GM23248 (cell line): Measurements from ENCODE around the gene EHBP1. TPM values are rescaled to one million over a fixed set of nuclear protein-coding genes. Genes with fewer than 3 reads are reported as not detected.

Experiments used
- DNase-seq: peaks from one replicate; pipeline ENCODE4 v3.0.0-alpha.2; 2015
- H2AFZ ChIP-seq: fragments of 200-600 bp; sonication (generic); 2 replicates; pipeline ENCODE4 v1.6.1; 2016; ENCODE audit warnings: antibody characterized with exemption
- H3F3A ChIP-seq: fragments of 200-600 bp; sonication (generic); 2 replicates; pipeline ENCODE4 v1.6.1; 2016; ENCODE audit warnings: mild to moderate bottlenecking, antibody characterized with exemption, mixed run types; ENCODE audit not compliant: insufficient read depth
- H3K27ac ChIP-seq: fragments of 200-600 bp; sonication (generic); 2 replicates; pipeline ENCODE4 v1.5.1; 2016; ENCODE audit warnings: mild to moderate bottlenecking
- H3K27me3 ChIP-seq: fragments of 200-600 bp; sonication (generic); replicated peaks from 2 replicates; pipeline ENCODE4 v1.6.1; 2016; ENCODE audit warnings: mild to moderate bottlenecking; ENCODE audit not compliant: insufficient read depth
- H3K36me3 ChIP-seq: fragments of 200-600 bp; sonication (generic); 2 replicates; pipeline ENCODE4 v1.6.1; 2016; ENCODE audit warnings: low read depth, mild to moderate bottlenecking
- H3K4me1 ChIP-seq: fragments of 200-600 bp; sonication (generic); 2 replicates; pipeline ENCODE4 v1.6.1; 2016; ENCODE audit warnings: mild to moderate bottlenecking; ENCODE audit not compliant: insufficient read depth
- H3K4me2 ChIP-seq: fragments of 200-600 bp; sonication (generic); one replicate; pipeline ENCODE4 v1.6.1; 2016; ENCODE audit warnings: mild to moderate bottlenecking; ENCODE audit not compliant: unreplicated experiment
- H3K4me3 ChIP-seq: fragments of 200-600 bp; sonication (generic); 2 replicates; pipeline ENCODE4 v1.5.1; 2016; ENCODE audit warnings: mild to moderate bottlenecking
- H3K79me2 ChIP-seq: fragments of 200-600 bp; sonication (generic); 2 replicates; pipeline ENCODE4 v1.6.1; 2016; ENCODE audit warnings: mild to moderate bottlenecking; ENCODE audit not compliant: insufficient read depth
- H3K9ac ChIP-seq: fragments of 200-600 bp; sonication (generic); 2 replicates; pipeline ENCODE4 v1.6.1; 2016; ENCODE audit warnings: mild to moderate bottlenecking
- H3K9me2 ChIP-seq: fragments of 200-600 bp; sonication (generic); 2 replicates; pipeline ENCODE4 v1.6.1; 2016; ENCODE audit warnings: mixed run types, mild to moderate bottlenecking, moderate library complexity; ENCODE audit not compliant: insufficient read depth
- H3K9me3 ChIP-seq: fragments of 200-600 bp; sonication (generic); one replicate; pipeline ENCODE4 v1.6.1; 2017; ENCODE audit warnings: low read depth
- H4K20me1 ChIP-seq: fragments of 200-600 bp; sonication (generic); 2 replicates; pipeline ENCODE4 v1.6.0; 2016; ENCODE audit not compliant: insufficient read depth
- EZH2 ChIP-seq: fragments of 200-600 bp; sonication (generic); IDR thresholded peaks from 2 replicates; pipeline ENCODE4 v1.6.1; 2018; ENCODE audit warnings: antibody characterized with exemption, mild to moderate bottlenecking; ENCODE audit not compliant: insufficient read depth, poor library complexity, severe bottlenecking
- EZH2phosphoT487 ChIP-seq: fragments of 200-600 bp; sonication (generic); IDR thresholded peaks from 2 replicates; pipeline ENCODE4 v1.6.1; 2018; ENCODE audit warnings: antibody characterized with exemption, moderate library complexity, mild to moderate bottlenecking, low read depth; ENCODE audit not compliant: insufficient read depth
- WGBS, 2 experiments: methylation state at CpG; one replicate each; pipeline ENCODE4 v1.1.6; 2015 to 2017; ENCODE audit warnings: low lambda C conversion rate in 2 of 2, low coverage in 1 of 2; ENCODE audit errors: missing lambda C conversion rate in 2 of 2; 5-methylcytosine and 5-hydroxymethylcytosine counted together
- in situ Hi-C: fragments of 300-500 bp; cut with MboI; formaldehyde crosslinking; loops from 2 replicates; pipeline ENCODE4 v1.15.0; 2020
- polyA plus RNA-seq: library from polyadenylated mRNA; unstranded; fragments of >200 nt; fragmentation: Nextera tagmentation; extraction: Ambion mirVana; gene quantifications from 2 replicates; pipeline ENCODE4 v1.2.1, GENCODE V29; 2016
- total RNA-seq: library from RNA; depleted of rRNA; stranded (reverse); fragments of >200 nt; shearing (Covaris generic); gene quantifications from 2 replicates; pipeline ENCODE4 v1.2.3, GENCODE V29; 2014

Gene EHBP1
- total and polyA plus RNA-seq, 2 experiments from 2014 or later = 41.3 to 56.8 TPM

GRCh38 chr2:63046552-63046951, 341.0 kb downstream of the EHBP1 start:
- no peaks in the 10 kb centered on the region for H3K79me2 ChIP-seq
- DNase-seq = no peak
- WGBS, 2 experiments = 95 to 96% methylated on average over 7 of the region's 7 CpGs
- 0 out of 2 replicates have a peak, but pooled peaks cover 5% of the 10 kb centered on the region for H3F3A ChIP-seq
- H3K9me3 ChIP-seq = no peaks in the 10 kb centered on the region
- 0 out of 2 replicates have a peak, but pooled peaks cover 3% of the 10 kb centered on the region for H4K20me1 ChIP-seq
- no peak overlapping the region for H2AFZ ChIP-seq
- peaks cover 29% of the 10 kb centered on the region for H3K27me3 ChIP-seq
- in situ Hi-C loops = no loop called here
- no peak overlapping the region for H3K4me3 ChIP-seq
- H3K36me3 ChIP-seq = peaks cover 19% of the 10 kb centered on the region
- H3K4me1 ChIP-seq = peaks cover 9% of the 10 kb centered on the region; the same call in 1 of the 2 replicates
- no peak overlapping the region for H3K4me2 ChIP-seq
- no peak overlapping the region for H3K9ac ChIP-seq
- no peak for TF ChIP-seq EZH2phosphoT487
- no peak for TF ChIP-seq EZH2
- H3K9me2 ChIP-seq = no peaks in the 10 kb centered on the region
- no peak overlapping the region for H3K27ac ChIP-seq

- no peak for DNase-seq
- no peaks in the 10 kb centered on the region for H3K79me2 ChIP-seq
- peaks cover 9% of the 10 kb centered on the region; the same call in 1 of the 2 replicates for H3K4me1 ChIP-seq
- peaks cover 29% of the 10 kb centered on the region for H3K27me3 ChIP-seq
- no peaks in the 10 kb centered on the region for H3K9me2 ChIP-seq
- TF ChIP-seq EZH2phosphoT487 (no peak), EZH2 (no peak)
- H3K9ac ChIP-seq = no peak overlapping the region
- H2AFZ ChIP-seq = no peak overlapping the region
- in situ Hi-C loops = no loop called here
- H3K4me2 ChIP-seq = no peak overlapping the region
- 0 out of 2 replicates have a peak, but pooled peaks cover 3% of the 10 kb centered on the region for H4K20me1 ChIP-seq
- H3F3A ChIP-seq = 0 out of 2 replicates have a peak, but pooled peaks cover 5% of the 10 kb centered on the region
- peaks cover 19% of the 10 kb centered on the region for H3K36me3 ChIP-seq
- H3K4me3 ChIP-seq = no peak overlapping the region
- no peaks in the 10 kb centered on the region for H3K9me3 ChIP-seq
- H3K27ac ChIP-seq = no peak overlapping the region
- 95 to 96% methylated on average over 8 of the region's 8 CpGs for WGBS, 2 experiments
Observed at GRCh38 chr2:63046961-63047320, 341.4 kb downstream of the EHBP1 start.

GRCh38 chr2:63047321-63048279, 342.1 kb downstream of the EHBP1 start:
- TF ChIP-seq EZH2phosphoT487 = no peak
- no peak for TF ChIP-seq EZH2
- Histone ChIP-seq H3K79me2 (no peaks in the 10 kb centered on the region), H3K4me1 (peaks cover 9% of the 10 kb centered on the region; the same call in 1 of the 2 replicates), H4K20me1 (0 out of 2 replicates have a peak, but pooled peaks cover 3% of the 10 kb centered on the region), H3K27me3 (peaks cover 29% of the 10 kb centered on the region), H3F3A (0 out of 2 replicates have a peak, but pooled peaks cover 5% of the 10 kb centered on the region), H3K27ac (no peak overlapping the region), H2AFZ (no peak overlapping the region), H3K4me3 (no peak overlapping the region), H3K36me3 (peaks cover 19% of the 10 kb centered on the region), H3K9me3 (no peaks in the 10 kb centered on the region), H3K9me2 (no peaks in the 10 kb centered on the region), H3K4me2 (no peak overlapping the region), H3K9ac (no peak overlapping the region)
- no peak for DNase-seq
- in situ Hi-C loops = no loop called here
- WGBS, 2 experiments = 88 to 93% methylated on average over 68 to 71 of the region's 71 CpGs

GRCh38 chr2:63048367-63049171, 343.1 kb downstream of the EHBP1 start:
- Histone ChIP-seq H3K79me2 (no peaks in the 10 kb centered on the region), H3K4me2 (peak overlapping the region; percentile 78), H3K9me2 (no peaks in the 10 kb centered on the region), H3K4me1 (peaks cover 9% of the 10 kb centered on the region; the same call in 1 of the 2 replicates), H3K4me3 (no peak overlapping the region), H2AFZ (no peak overlapping the region), H3K9ac (no peak overlapping the region), H3K9me3 (no peaks in the 10 kb centered on the region), H3K27me3 (peaks cover 30% of the 10 kb centered on the region), H4K20me1 (0 out of 2 replicates have a peak, but pooled peaks cover 3% of the 10 kb centered on the region), H3K27ac (no peak overlapping the region), H3K36me3 (peaks cover 19% of the 10 kb centered on the region), H3F3A (0 out of 2 replicates have a peak, but pooled peaks cover 5% of the 10 kb centered on the region)
- in situ Hi-C loops = no loop called here
- TF ChIP-seq EZH2 (peak; percentile 91), EZH2phosphoT487 (peak; percentile 43; the same call in 1 of the 2 replicates)
- no peak for DNase-seq
- 29 to 31% methylated on average over 59 to 61 of the region's 61 CpGs for WGBS, 2 experiments
